K562 (cell line): ENCODE data around the gene MGAT4B. TPM values are rescaled to one million over a fixed set of nuclear protein-coding genes. Genes with fewer than 3 reads are reported as not detected.

Experiments used
- ATAC-seq: fragments of 200-7000 bp; cut with Tn5 transposase; 3 replicates; pipeline ENCODE4 v1.9.1; 2020; ENCODE audit warnings: moderate library complexity
- BruUV-seq: library from RNA; stranded (reverse); fragments of 400-500 nt; replicated peaks from 2 replicates; lab custom pipeline; 2021; lab: Mats Ljungman, UMichigan
- CTCF ChIA-PET: fragments of 300-600 bp; formaldehyde crosslinking; extraction: SDS; loops from one replicate; lab custom pipeline; 2021; ENCODE audit warnings: low intra/inter-chr PET ratio; lab: Yijun Ruan, JAX
- POLR2A ChIA-PET: fragments of 300-600, 350-650 bp; sonication (Branson Sonifier 250); formaldehyde crosslinking; extraction: SDS; loops from one replicate; lab custom pipeline; 2021; ENCODE audit warnings: antibody characterized with exemption, inconsistent platforms; lab: Yijun Ruan, JAX
- DNase-seq, 4 experiments: peaks; one replicate each; pipeline versions ENCODE4 v3.0.0 to v3.0.0-alpha.2; 2011 to 2018; ENCODE audit warnings: low spot score in 3 of 4, mixed read lengths in 3 of 4; ENCODE audit errors: extremely low read depth in 1 of 4
- FAIRE-seq: peaks from 2 replicates; lab custom pipeline; 2011; peaks lifted over from hg19 to GRCh38; lab: Jason Lieb, UNC
- H2AFZ ChIP-seq: 2 replicates; pipeline ENCODE4 v1.6.0; 2011; ENCODE audit warnings: low read depth, low read length, control low read depth, inconsistent platforms
- H3K27ac ChIP-seq: fragments of 200-600 bp; 3 replicates; pipeline ENCODE4 v1.8.0; 2011; ENCODE audit warnings: low read depth, mild to moderate bottlenecking, control low read depth, inconsistent platforms, low read length, moderate library complexity, mixed read lengths; ENCODE audit errors: extremely low read depth
- H3K27me3 ChIP-seq, 2 experiments: fragments of 300-600 bp in 1 of 2; 2 replicates in 1 of 2; 3 replicates in 1 of 2; pipeline versions ENCODE4 v1.6.0 to v1.8.0; 2011; ENCODE audit warnings: inconsistent platforms in 2 of 2, low read length in 2 of 2, mild to moderate bottlenecking in 1 of 2, mixed read lengths in 1 of 2, moderate library complexity in 1 of 2; ENCODE audit not compliant: control insufficient read depth in 2 of 2, insufficient read depth in 2 of 2
- H3K36me3 ChIP-seq: fragments of 300-600 bp; 3 replicates; pipeline ENCODE4 v1.8.0; 2011; ENCODE audit warnings: mild to moderate bottlenecking, low read length, inconsistent platforms; ENCODE audit not compliant: control insufficient read depth, insufficient read depth
- H3K4me1 ChIP-seq, 2 experiments: fragments of 200-600 bp in 1 of 2; replicated peaks in 1 of 2; 2 replicates in 1 of 2; 3 replicates in 1 of 2; pipeline versions ENCODE4 v1.5.1 to v1.8.0; 2011; ENCODE audit warnings: inconsistent platforms in 2 of 2, low read length in 2 of 2, mild to moderate bottlenecking in 1 of 2, mixed read lengths in 1 of 2, moderate library complexity in 1 of 2; ENCODE audit not compliant: control insufficient read depth in 2 of 2, insufficient read depth in 2 of 2
- H3K4me2 ChIP-seq: 2 replicates; pipeline ENCODE4 v1.6.1; 2011; ENCODE audit warnings: low read length, control low read depth, inconsistent platforms, mixed read lengths; ENCODE audit not compliant: insufficient read depth
- H3K4me3 ChIP-seq: fragments of 200-600 bp; sonication (generic), shearing (Covaris generic); 2 replicates; pipeline ENCODE4 v1.5.1; 2016; ENCODE audit warnings: control low read depth, inconsistent platforms
- H3K79me2 ChIP-seq: fragments of 200-600 bp; 3 replicates; pipeline ENCODE4 v1.8.0; 2011; ENCODE audit warnings: low read length, inconsistent platforms; ENCODE audit not compliant: control insufficient read depth, insufficient read depth
- H3K9ac ChIP-seq, 2 experiments: 2 replicates each; pipeline versions ENCODE4 v1.6.0 to v1.6.1; 2011; ENCODE audit warnings: low read depth in 2 of 2, low read length in 2 of 2, control low read depth in 1 of 2, inconsistent platforms in 1 of 2, mild to moderate bottlenecking in 1 of 2, mixed read lengths in 1 of 2; ENCODE audit not compliant: insufficient read depth in 1 of 2
- H3K9me1 ChIP-seq: one replicate; pipeline ENCODE4 v1.6.0; 2011; ENCODE audit warnings: inconsistent platforms, mild to moderate bottlenecking, low read length, moderate library complexity; ENCODE audit not compliant: control insufficient read depth, insufficient read depth
- H3K9me3 ChIP-seq: replicated peaks from 2 replicates; pipeline ENCODE4 v1.5.1; 2011; ENCODE audit warnings: low read depth, low read length, inconsistent platforms; ENCODE audit not compliant: control insufficient read depth, insufficient read depth
- H4K20me1 ChIP-seq: replicated peaks from 2 replicates; pipeline ENCODE4 v1.6.1; 2011; ENCODE audit warnings: low read length, inconsistent platforms, mixed read lengths; ENCODE audit not compliant: control insufficient read depth, insufficient read depth
- CBFB ChIP-seq: sonication (generic); formaldehyde crosslinking; IDR thresholded peaks from 2 replicates; pipeline ENCODE4 v1.4.0; 2020; ENCODE audit warnings: mild to moderate bottlenecking, missing genetic modification reagents
- CREB1 ChIP-seq, 2 experiments: sonication (generic) in 1 of 2; formaldehyde crosslinking in 1 of 2; IDR thresholded peaks; 2 replicates each; pipeline versions ENCODE4 v1.6.1 to v1.8.0; 2012 to 2022; ENCODE audit warnings: inconsistent platforms in 1 of 2, mild to moderate bottlenecking in 1 of 2, missing genetic modification reagents in 1 of 2, moderate library complexity in 1 of 2
- MECOM ChIP-seq: fragments of 250-450 bp; sonication (Bioruptor Pico); IDR thresholded peaks from 2 replicates; pipeline ENCODE4 v1.8.0; 2022; ENCODE audit warnings: inconsistent platforms
- TAF9B ChIP-seq: fragments of 450-650 bp; IDR thresholded peaks from 2 replicates; pipeline ENCODE4 v1.6.1; 2018; ENCODE audit warnings: mild to moderate bottlenecking; ENCODE audit not compliant: partially characterized antibody
- ZKSCAN3 ChIP-seq: fragments of 250-450 bp; sonication (Bioruptor Pico); IDR thresholded peaks from 2 replicates; pipeline ENCODE4 v1.4.0; 2020
- ZNF134 ChIP-seq: fragments of 250-450 bp; sonication (Bioruptor Pico); conservative IDR thresholded peaks from 2 replicates; pipeline ENCODE4 v1.4.0; 2020
- WGBS: fragments of 100-300 bp; shearing (Covaris generic); methylation state at CpG from one replicate; pipeline ENCODE4 v1.1.6; 2016; ENCODE audit warnings: low coverage, mixed read lengths; ENCODE audit not compliant: insufficient coverage; ENCODE audit errors: missing lambda C conversion rate; 5-methylcytosine and 5-hydroxymethylcytosine counted together
- in situ Hi-C: fragments of 300-500 bp; cut with MboI; formaldehyde crosslinking; loops from 4 replicates; pipeline ENCODE4 v1.15.0; 2018; ENCODE audit warnings: inconsistent platforms, mixed read lengths
- intact Hi-C: fragments of 100-400 bp; cut with micrococcal nuclease; formaldehyde crosslinking; loops from 2 replicates; pipeline ENCODE4 v1.14.2; 2022
- polyA plus RNA-seq, 8 experiments: library from polyadenylated mRNA; depleted of rRNA in 4 of 8; stranded (reverse) in 5 of 8; unstranded in 3 of 8; fragments of >200 nt; fragmentation: Nextera tagmentation in 2 of 8; fragmentation: Illumina TruSeq in 1 of 8; extraction: Ambion mirVana in 2 of 8; extraction: Trizol in 1 of 8; gene quantifications; 2 replicates each; pipeline versions ENCODE4 v1.2.1 to v1.2.3, GENCODE V29; 2011 to 2014; ENCODE audit warnings: inconsistent platforms in 1 of 8, missing spikeins in 1 of 8
- total RNA-seq, 7 experiments: library from RNA; depleted of rRNA in 6 of 7; stranded (reverse); fragments of >200 nt in 6 of 7; fragmentation: Illumina TruSeq in 2 of 7; extraction: Trizol in 2 of 7; gene quantifications; 2 replicates each; pipeline versions ENCODE4 v1.2.1 to v1.2.3, GENCODE V29; 2011 to 2021; ENCODE audit warnings: low replicate concordance in 1 of 7
- TF ChIP-seq, protein P1 (sequence below): sonication (generic); formaldehyde crosslinking; IDR thresholded peaks from 2 replicates; pipeline ENCODE4 v1.8.1; 2022; ENCODE audit warnings: missing genetic modification reagents
- TF ChIP-seq, protein P2 (sequence below): fragments of 200-600 bp; sonication (generic); IDR thresholded peaks from one replicate; pipeline ENCODE4 v1.6.1; 2012; ENCODE audit warnings: mild to moderate bottlenecking, low read depth, low read length, inconsistent platforms

Gene MGAT4B
- total and polyA plus RNA-seq, 9 of the 15 experiments (the other 6 are each of a cell fraction or from before 2014, with no cell fraction given) = 0.34 to 133 (median 75.4) TPM

DNA sequence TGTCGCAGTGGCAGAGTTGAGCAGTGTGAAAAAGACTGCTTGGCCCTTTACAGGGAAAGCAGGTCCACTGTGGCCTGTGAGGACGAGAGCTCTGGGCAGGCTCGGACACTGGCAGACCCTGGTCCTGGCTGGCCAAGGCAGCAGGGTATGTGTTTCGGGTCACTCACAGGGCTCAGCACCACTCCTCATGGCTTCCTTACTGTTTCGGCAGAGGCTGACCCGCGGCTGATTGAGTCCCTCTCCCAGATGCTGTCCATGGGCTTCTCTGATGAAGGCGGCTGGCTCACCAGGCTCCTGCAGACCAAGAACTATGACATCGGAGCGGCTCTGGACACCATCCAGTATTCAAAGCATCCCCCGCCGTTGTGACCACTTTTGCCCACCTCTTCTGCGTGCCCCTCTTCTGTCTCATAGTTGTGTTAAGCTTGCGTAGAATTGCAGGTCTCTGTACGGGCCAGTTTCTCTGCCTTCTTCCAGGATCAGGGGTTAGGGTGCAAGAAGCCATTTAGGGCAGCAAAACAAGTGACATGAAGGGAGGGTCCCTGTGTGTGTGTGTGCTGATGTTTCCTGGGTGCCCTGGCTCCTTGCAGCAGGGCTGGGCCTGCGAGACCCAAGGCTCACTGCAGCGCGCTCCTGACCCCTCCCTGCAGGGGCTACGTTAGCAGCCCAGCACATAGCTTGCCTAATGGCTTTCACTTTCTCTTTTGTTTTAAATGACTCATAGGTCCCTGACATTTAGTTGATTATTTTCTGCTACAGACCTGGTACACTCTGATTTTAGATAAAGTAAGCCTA is 29.8 kb upstream of the MGAT4B start:
- Histone ChIP-seq H3K79me2 (no peaks in the 10 kb centered on the region; the same call in 2 of the 3 replicates), H4K20me1 (peaks cover 4% of the 10 kb centered on the region; the same call in 1 of the 2 replicates), H3K9ac (0 out of 4 replicates have a peak overlapping the region, but pooled peaks of 1 of the 2 experiments have one; percentile 28), H3K36me3 (peaks cover 75% of the 10 kb centered on the region), H3K9me3 (no peaks in the 10 kb centered on the region), H3K27me3 (no peaks in the 10 kb centered on the region), H3K4me3 (no peak overlapping the region), H3K4me1 (peaks cover 0 to 19% of the 10 kb centered on the region in 2 experiments; a peak in 3 of 5 replicates), H3K4me2 (no peak overlapping the region), H3K9me1 (no peaks in the 10 kb centered on the region), H3K27ac (no peak overlapping the region; the same call in 2 of the 3 replicates), H2AFZ (no peak overlapping the region)
- ChIA-PET CTCF (interaction anchor here (0.9 kb wide), 1 partner anchor 73 kb away, joined by 3 read pairs; no protein-coding TSS in a partner anchor), POLR2A (interaction anchor here (0.6 to 2.9 kb wide), 7 partner anchors 10 to 993 kb away, joined by 3 to 17 read pairs (median 5); partner anchors contain the start of gene SQSTM1)
- WGBS = 87% methylated on average over 19 of the region's 19 CpGs
- ATAC-seq (peak; percentile 65), FAIRE-seq (peak; percentile 19), DNase-seq (peak in 2 of 4 experiments; percentile 26 to 35)
- TSS peak; percentile 35 for BruUV-seq
- intact Hi-C loops = no loop called here
- in situ Hi-C loops = no loop called here
- TF ChIP-seq, protein P1, sequence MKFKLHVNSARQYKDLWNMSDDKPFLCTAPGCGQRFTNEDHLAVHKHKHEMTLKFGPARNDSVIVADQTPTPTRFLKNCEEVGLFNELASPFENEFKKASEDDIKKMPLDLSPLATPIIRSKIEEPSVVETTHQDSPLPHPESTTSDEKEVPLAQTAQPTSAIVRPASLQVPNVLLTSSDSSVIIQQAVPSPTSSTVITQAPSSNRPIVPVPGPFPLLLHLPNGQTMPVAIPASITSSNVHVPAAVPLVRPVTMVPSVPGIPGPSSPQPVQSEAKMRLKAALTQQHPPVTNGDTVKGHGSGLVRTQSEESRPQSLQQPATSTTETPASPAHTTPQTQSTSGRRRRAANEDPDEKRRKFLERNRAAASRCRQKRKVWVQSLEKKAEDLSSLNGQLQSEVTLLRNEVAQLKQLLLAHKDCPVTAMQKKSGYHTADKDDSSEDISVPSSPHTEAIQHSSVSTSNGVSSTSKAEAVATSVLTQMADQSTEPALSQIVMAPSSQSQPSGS (CRISPR knock-in tag) = no peak
- TF ChIP-seq CREB1 (IDR thresholded peaks at IDR 0.05) (no peak), CREB1 (CRISPR knock-in tag; IDR thresholded peaks at IDR 0.05) (peak; percentile 16; the same call in 1 of the 2 replicates), CBFB (CRISPR knock-in tag) (no peak), MECOM (CRISPR knock-in tag) (no peak), ZNF134 (no peak), ZKSCAN3 (CRISPR knock-in tag) (no peak), TAF9B (no peak)
- TF ChIP-seq, protein P2, sequence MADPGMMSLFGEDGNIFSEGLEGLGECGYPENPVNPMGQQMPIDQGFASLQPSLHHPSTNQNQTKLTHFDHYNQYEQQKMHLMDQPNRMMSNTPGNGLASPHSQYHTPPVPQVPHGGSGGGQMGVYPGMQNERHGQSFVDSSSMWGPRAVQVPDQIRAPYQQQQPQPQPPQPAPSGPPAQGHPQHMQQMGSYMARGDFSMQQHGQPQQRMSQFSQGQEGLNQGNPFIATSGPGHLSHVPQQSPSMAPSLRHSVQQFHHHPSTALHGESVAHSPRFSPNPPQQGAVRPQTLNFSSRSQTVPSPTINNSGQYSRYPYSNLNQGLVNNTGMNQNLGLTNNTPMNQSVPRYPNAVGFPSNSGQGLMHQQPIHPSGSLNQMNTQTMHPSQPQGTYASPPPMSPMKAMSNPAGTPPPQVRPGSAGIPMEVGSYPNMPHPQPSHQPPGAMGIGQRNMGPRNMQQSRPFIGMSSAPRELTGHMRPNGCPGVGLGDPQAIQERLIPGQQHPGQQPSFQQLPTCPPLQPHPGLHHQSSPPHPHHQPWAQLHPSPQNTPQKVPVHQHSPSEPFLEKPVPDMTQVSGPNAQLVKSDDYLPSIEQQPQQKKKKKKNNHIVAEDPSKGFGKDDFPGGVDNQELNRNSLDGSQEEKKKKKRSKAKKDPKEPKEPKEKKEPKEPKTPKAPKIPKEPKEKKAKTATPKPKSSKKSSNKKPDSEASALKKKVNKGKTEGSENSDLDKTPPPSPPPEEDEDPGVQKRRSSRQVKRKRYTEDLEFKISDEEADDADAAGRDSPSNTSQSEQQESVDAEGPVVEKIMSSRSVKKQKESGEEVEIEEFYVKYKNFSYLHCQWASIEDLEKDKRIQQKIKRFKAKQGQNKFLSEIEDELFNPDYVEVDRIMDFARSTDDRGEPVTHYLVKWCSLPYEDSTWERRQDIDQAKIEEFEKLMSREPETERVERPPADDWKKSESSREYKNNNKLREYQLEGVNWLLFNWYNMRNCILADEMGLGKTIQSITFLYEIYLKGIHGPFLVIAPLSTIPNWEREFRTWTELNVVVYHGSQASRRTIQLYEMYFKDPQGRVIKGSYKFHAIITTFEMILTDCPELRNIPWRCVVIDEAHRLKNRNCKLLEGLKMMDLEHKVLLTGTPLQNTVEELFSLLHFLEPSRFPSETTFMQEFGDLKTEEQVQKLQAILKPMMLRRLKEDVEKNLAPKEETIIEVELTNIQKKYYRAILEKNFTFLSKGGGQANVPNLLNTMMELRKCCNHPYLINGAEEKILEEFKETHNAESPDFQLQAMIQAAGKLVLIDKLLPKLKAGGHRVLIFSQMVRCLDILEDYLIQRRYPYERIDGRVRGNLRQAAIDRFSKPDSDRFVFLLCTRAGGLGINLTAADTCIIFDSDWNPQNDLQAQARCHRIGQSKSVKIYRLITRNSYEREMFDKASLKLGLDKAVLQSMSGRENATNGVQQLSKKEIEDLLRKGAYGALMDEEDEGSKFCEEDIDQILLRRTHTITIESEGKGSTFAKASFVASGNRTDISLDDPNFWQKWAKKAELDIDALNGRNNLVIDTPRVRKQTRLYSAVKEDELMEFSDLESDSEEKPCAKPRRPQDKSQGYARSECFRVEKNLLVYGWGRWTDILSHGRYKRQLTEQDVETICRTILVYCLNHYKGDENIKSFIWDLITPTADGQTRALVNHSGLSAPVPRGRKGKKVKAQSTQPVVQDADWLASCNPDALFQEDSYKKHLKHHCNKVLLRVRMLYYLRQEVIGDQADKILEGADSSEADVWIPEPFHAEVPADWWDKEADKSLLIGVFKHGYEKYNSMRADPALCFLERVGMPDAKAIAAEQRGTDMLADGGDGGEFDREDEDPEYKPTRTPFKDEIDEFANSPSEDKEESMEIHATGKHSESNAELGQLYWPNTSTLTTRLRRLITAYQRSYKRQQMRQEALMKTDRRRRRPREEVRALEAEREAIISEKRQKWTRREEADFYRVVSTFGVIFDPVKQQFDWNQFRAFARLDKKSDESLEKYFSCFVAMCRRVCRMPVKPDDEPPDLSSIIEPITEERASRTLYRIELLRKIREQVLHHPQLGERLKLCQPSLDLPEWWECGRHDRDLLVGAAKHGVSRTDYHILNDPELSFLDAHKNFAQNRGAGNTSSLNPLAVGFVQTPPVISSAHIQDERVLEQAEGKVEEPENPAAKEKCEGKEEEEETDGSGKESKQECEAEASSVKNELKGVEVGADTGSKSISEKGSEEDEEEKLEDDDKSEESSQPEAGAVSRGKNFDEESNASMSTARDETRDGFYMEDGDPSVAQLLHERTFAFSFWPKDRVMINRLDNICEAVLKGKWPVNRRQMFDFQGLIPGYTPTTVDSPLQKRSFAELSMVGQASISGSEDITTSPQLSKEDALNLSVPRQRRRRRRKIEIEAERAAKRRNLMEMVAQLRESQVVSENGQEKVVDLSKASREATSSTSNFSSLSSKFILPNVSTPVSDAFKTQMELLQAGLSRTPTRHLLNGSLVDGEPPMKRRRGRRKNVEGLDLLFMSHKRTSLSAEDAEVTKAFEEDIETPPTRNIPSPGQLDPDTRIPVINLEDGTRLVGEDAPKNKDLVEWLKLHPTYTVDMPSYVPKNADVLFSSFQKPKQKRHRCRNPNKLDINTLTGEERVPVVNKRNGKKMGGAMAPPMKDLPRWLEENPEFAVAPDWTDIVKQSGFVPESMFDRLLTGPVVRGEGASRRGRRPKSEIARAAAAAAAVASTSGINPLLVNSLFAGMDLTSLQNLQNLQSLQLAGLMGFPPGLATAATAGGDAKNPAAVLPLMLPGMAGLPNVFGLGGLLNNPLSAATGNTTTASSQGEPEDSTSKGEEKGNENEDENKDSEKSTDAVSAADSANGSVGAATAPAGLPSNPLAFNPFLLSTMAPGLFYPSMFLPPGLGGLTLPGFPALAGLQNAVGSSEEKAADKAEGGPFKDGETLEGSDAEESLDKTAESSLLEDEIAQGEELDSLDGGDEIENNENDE = no peak
